DND-41 (cell line): ENCODE results near the gene COL8A1.

Experiments
- ATAC-seq: fragments of 200-7000 bp; cut with Tn5 transposase; 3 replicates; pipeline ENCODE4 v1.9.1; 2021; ENCODE audit warnings: low read depth; ENCODE audit not compliant: insufficient read depth
- DNase-seq: peaks from one replicate; pipeline ENCODE4 v3.0.0-alpha.2; 2020
- H2AFZ ChIP-seq: 2 replicates; pipeline ENCODE4 v1.6.0; 2012; ENCODE audit warnings: low read depth, low read length
- H3K27ac ChIP-seq: 2 replicates; pipeline ENCODE4 v1.5.1; 2012; ENCODE audit warnings: low read length, inconsistent platforms
- H3K27me3 ChIP-seq: fragments of 200-600 bp; sonication (generic); 2 replicates; pipeline ENCODE4 v1.6.0; 2012; ENCODE audit warnings: low read length, mild to moderate bottlenecking, inconsistent platforms; ENCODE audit not compliant: insufficient read depth, poor library complexity
- H3K36me3 ChIP-seq: 2 replicates; pipeline ENCODE4 v1.5.1; 2012; ENCODE audit warnings: low read length, inconsistent platforms; ENCODE audit not compliant: insufficient read depth
- H3K4me1 ChIP-seq: 2 replicates; pipeline ENCODE4 v1.5.1; 2012; ENCODE audit warnings: mild to moderate bottlenecking, low read length; ENCODE audit not compliant: insufficient read depth
- H3K4me2 ChIP-seq: 2 replicates; pipeline ENCODE4 v1.6.0; 2012; ENCODE audit warnings: mild to moderate bottlenecking, moderate library complexity, low read length, inconsistent platforms; ENCODE audit not compliant: insufficient read depth
- H3K4me3 ChIP-seq, 2 experiments: fragments of 200-600 bp in 1 of 2; shearing (Covaris generic) in 1 of 2; 2 replicates each; pipeline ENCODE4 v1.5.1; 2012 to 2016; ENCODE audit warnings: inconsistent platforms in 2 of 2, low read length in 2 of 2, mild to moderate bottlenecking in 2 of 2, low read depth in 1 of 2, moderate library complexity in 1 of 2
- H3K79me2 ChIP-seq: 2 replicates; pipeline ENCODE4 v1.6.0; 2012; ENCODE audit warnings: low read length, inconsistent platforms; ENCODE audit not compliant: insufficient read depth
- H3K9ac ChIP-seq: 2 replicates; pipeline ENCODE4 v1.6.0; 2012; ENCODE audit warnings: low read depth, mild to moderate bottlenecking, inconsistent platforms, low read length, moderate library complexity
- H3K9me3 ChIP-seq: 2 replicates; pipeline ENCODE4 v1.5.1; 2012; ENCODE audit warnings: low read length, moderate library complexity, mild to moderate bottlenecking, inconsistent platforms; ENCODE audit not compliant: insufficient read depth, severe bottlenecking
- H4K20me1 ChIP-seq: 2 replicates; pipeline ENCODE4 v1.6.0; 2012; ENCODE audit warnings: low read length; ENCODE audit not compliant: insufficient read depth
- EZH2 ChIP-seq: IDR thresholded peaks from 3 replicates; pipeline ENCODE4 v1.6.1; 2012; ENCODE audit warnings: borderline replicate concordance, low read depth, mild to moderate bottlenecking, moderate library complexity, low read length, inconsistent platforms; ENCODE audit not compliant: severe bottlenecking
- TF ChIP-seq, protein P1 (sequence below): IDR thresholded peaks from 2 replicates; pipeline ENCODE4 v1.5.1; 2012; ENCODE audit warnings: borderline replicate concordance, low read length, moderate library complexity, mild to moderate bottlenecking; ENCODE audit not compliant: poor library complexity, severe bottlenecking; ENCODE audit errors: extremely low read depth

Gene COL8A1

DNA sequence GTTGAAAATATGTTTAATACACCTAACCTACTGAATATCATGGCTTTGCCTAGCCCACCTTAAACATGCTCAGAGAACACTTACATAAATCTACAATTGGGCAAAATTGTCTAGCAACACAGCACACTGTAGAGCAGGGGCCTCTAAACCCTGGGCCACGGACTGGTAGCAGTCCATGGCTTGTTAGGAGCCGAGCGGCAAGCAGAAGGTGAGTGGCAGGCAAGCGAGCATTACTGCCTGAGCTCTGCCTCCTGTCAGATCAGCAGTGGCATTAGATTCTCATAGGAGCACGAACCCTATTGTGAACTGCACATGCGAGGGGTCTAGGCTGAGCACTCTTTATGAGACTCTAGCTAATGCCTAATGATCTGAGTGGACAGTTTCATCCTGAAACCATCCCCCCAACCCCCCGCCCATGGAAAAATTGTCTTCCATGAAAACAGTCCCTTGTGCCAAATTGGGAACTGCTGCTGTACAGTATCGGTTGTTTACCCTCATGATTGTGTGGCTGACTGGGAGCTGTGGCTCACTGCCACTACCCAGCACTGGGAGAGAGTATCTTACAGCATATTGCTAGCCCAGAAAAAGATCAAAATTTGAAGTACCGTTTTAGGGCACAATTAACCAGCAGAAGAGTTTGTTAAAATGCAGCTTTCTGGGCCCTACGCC, 205.3 kb downstream of the COL8A1 start:
- H2AFZ ChIP-seq: no peak overlapping the region
- TF ChIP-seq, protein P1, sequence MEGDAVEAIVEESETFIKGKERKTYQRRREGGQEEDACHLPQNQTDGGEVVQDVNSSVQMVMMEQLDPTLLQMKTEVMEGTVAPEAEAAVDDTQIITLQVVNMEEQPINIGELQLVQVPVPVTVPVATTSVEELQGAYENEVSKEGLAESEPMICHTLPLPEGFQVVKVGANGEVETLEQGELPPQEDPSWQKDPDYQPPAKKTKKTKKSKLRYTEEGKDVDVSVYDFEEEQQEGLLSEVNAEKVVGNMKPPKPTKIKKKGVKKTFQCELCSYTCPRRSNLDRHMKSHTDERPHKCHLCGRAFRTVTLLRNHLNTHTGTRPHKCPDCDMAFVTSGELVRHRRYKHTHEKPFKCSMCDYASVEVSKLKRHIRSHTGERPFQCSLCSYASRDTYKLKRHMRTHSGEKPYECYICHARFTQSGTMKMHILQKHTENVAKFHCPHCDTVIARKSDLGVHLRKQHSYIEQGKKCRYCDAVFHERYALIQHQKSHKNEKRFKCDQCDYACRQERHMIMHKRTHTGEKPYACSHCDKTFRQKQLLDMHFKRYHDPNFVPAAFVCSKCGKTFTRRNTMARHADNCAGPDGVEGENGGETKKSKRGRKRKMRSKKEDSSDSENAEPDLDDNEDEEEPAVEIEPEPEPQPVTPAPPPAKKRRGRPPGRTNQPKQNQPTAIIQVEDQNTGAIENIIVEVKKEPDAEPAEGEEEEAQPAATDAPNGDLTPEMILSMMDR: no peak
- no peak for TF ChIP-seq EZH2
- DNase-seq (no peak), ATAC-seq (no peak)
- no peaks in the 10 kb centered on the region for H3K9me3 ChIP-seq
- no peak overlapping the region for H3K4me3 ChIP-seq
- H3K79me2 ChIP-seq: no peaks in the 10 kb centered on the region; the same call in 1 of the 2 replicates
- H3K9ac ChIP-seq: no peak overlapping the region
- H3K36me3 ChIP-seq: no peaks in the 10 kb centered on the region
- peaks cover 17% of the 10 kb centered on the region; the same call in 1 of the 2 replicates for H4K20me1 ChIP-seq
- no peak overlapping the region for H3K27ac ChIP-seq
- H3K27me3 ChIP-seq: no peaks in the 10 kb centered on the region
- H3K4me1 ChIP-seq: no peaks in the 10 kb centered on the region
- no peak overlapping the region for H3K4me2 ChIP-seq

DNA sequence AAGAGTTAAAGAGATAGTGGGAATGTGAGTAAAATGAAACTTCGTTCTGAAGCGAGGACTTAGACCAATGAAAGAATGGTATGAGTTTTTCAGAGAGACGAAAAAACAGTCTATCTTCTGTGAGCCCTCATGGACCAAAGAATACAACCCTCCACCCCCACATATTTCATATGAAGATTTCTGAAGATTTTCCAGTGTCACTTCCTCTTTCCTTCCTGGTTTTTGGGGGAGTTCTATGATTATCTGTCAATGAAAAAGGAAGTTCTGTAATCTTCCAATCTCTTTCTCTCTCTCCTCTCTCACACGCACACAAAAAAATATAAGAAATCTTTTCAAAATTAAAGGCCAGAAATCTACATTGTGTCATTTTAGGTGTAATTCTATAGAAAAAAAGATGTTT, 206.9 kb downstream of the COL8A1 start:
- H3K27me3 ChIP-seq: no peaks in the 10 kb centered on the region
- no peak overlapping the region for H3K9ac ChIP-seq
- H2AFZ ChIP-seq: no peak overlapping the region
- H3K4me3 ChIP-seq: no peak overlapping the region
- no peak overlapping the region for H3K27ac ChIP-seq
- no peaks in the 10 kb centered on the region for H3K36me3 ChIP-seq
- no peak for DNase-seq
- H3K4me2 ChIP-seq: no peak overlapping the region
- no peaks in the 10 kb centered on the region for H3K9me3 ChIP-seq
- no peaks in the 10 kb centered on the region; the same call in 1 of the 2 replicates for H3K79me2 ChIP-seq
- TF ChIP-seq, protein P1: no peak
- no peak for TF ChIP-seq EZH2
- no peak for ATAC-seq
- peaks cover 17% of the 10 kb centered on the region; the same call in 1 of the 2 replicates for H4K20me1 ChIP-seq
- H3K4me1 ChIP-seq: no peaks in the 10 kb centered on the region

DNA sequence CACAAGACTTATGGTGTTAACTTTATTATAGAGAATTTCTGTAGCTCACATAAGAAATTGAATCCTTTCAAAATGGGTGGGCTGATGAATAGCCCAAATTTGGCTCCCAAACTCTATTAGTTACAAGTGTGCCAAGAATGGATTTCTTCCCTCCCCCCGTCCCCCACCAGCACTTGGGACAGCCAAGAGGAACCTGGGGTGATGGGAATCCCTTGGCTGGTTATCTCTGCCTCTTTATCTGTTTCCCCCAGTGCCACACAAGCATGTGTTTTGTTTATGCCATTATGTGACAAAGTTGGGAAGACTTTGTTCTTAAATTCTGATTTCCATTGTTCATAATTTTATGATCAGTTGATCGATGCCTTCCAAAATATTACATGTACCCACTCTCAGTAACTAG, 207.6 kb downstream of the COL8A1 start:
- no peak for TF ChIP-seq EZH2
- TF ChIP-seq, protein P1: no peak
- Histone ChIP-seq H3K36me3 (no peaks in the 10 kb centered on the region), H3K4me3 (no peak overlapping the region), H3K9me3 (no peaks in the 10 kb centered on the region), H3K4me2 (no peak overlapping the region), H2AFZ (no peak overlapping the region), H3K27ac (no peak overlapping the region), H3K27me3 (no peaks in the 10 kb centered on the region), H3K79me2 (no peaks in the 10 kb centered on the region; the same call in 1 of the 2 replicates), H3K4me1 (no peaks in the 10 kb centered on the region), H4K20me1 (peaks cover 21% of the 10 kb centered on the region; the same call in 1 of the 2 replicates), H3K9ac (no peak overlapping the region)
- no peak for ATAC-seq
- no peak for DNase-seq
